SK-N-SH (cell line): ENCODE data around the gene RHBDD3. TPM values are rescaled to one million over a fixed set of nuclear protein-coding genes. Genes with fewer than 3 reads are reported as not detected.

Experiments used
- CTCF ChIA-PET: fragments of 300-600, 350-600 bp; formaldehyde crosslinking; extraction: SDS; loops from one replicate; lab custom pipeline; 2021; lab: Yijun Ruan, JAX
- POLR2A ChIA-PET: fragments of 350-600 bp; sonication (Branson Sonifier 250); formaldehyde crosslinking; extraction: SDS; loops from one replicate; lab custom pipeline; 2020; ENCODE audit warnings: antibody characterized with exemption, inconsistent platforms; lab: Yijun Ruan, JAX
- DNase-seq: peaks from one replicate; pipeline ENCODE4 v3.0.0; 2012
- H2AFZ ChIP-seq: fragments of 200-600 bp; sonication (generic); 2 replicates; pipeline ENCODE4 v1.8.1; 2016; ENCODE audit warnings: antibody characterized with exemption, mild to moderate bottlenecking, low read depth
- H3F3A ChIP-seq: fragments of 200-600 bp; sonication (generic); replicated peaks from 2 replicates; pipeline ENCODE3; 2016; ENCODE audit warnings: antibody characterized with exemption, mild to moderate bottlenecking; ENCODE audit not compliant: insufficient read depth
- H3K27ac ChIP-seq, 2 experiments: fragments of 200-500 bp in 1 of 2; fragments of 200-600 bp in 1 of 2; sonication (Bioruptor generic) in 1 of 2; sonication (generic), shearing (Covaris generic) in 1 of 2; 2 replicates each; pipeline versions ENCODE4 v1.5.1 to v1.6.1; 2014 to 2016; ENCODE audit warnings: low read depth in 2 of 2, inconsistent platforms in 1 of 2, low read length in 1 of 2, mild to moderate bottlenecking in 1 of 2, mixed read lengths in 1 of 2
- H3K27me3 ChIP-seq: fragments of 200-600 bp; sonication (generic), shearing (Covaris generic); 2 replicates; pipeline ENCODE4 v1.6.1; 2016; ENCODE audit warnings: mixed run types; ENCODE audit not compliant: insufficient read depth
- H3K36me3 ChIP-seq, 2 experiments: fragments of 200-500 bp in 1 of 2; fragments of 200-600 bp in 1 of 2; sonication (Bioruptor generic) in 1 of 2; sonication (generic) in 1 of 2; replicated peaks in 1 of 2; 2 replicates each; pipeline versions ENCODE3 to v1.5.1; 2014 to 2016; ENCODE audit warnings: low read length in 1 of 2, mild to moderate bottlenecking in 1 of 2; ENCODE audit not compliant: insufficient read depth in 2 of 2, control insufficient read depth in 1 of 2
- H3K4me1 ChIP-seq, 2 experiments: fragments of 200-500 bp in 1 of 2; fragments of 200-600 bp in 1 of 2; sonication (Bioruptor generic) in 1 of 2; sonication (generic), shearing (Covaris generic) in 1 of 2; 2 replicates each; pipeline versions ENCODE4 v1.5.1 to v1.6.1; 2014 to 2016; ENCODE audit warnings: low read depth in 1 of 2, low read length in 1 of 2, mixed run types in 1 of 2; ENCODE audit not compliant: insufficient read depth in 2 of 2, control insufficient read depth in 1 of 2
- H3K4me2 ChIP-seq: fragments of 200-600 bp; sonication (generic), shearing (Covaris generic); 2 replicates; pipeline ENCODE4 v1.6.1; 2017; ENCODE audit warnings: mixed run types
- H3K4me3 ChIP-seq, 2 experiments: fragments of 200-500 bp in 1 of 2; fragments of 200-600 bp in 1 of 2; sonication (Bioruptor generic) in 1 of 2; sonication (generic), shearing (Covaris generic) in 1 of 2; 2 replicates each; pipeline versions ENCODE4 v1.5.1 to v1.8.1; 2014 to 2016; ENCODE audit warnings: low read depth in 2 of 2, inconsistent platforms in 1 of 2, low read length in 1 of 2, mild to moderate bottlenecking in 1 of 2, mixed read lengths in 1 of 2, moderate library complexity in 1 of 2
- H3K79me2 ChIP-seq: fragments of 200-600 bp; sonication (generic); 2 replicates; pipeline ENCODE4 v1.8.1; 2017; ENCODE audit warnings: mild to moderate bottlenecking; ENCODE audit not compliant: insufficient read depth
- H3K9ac ChIP-seq: fragments of 200-600 bp; sonication (generic); 2 replicates; pipeline ENCODE4 v1.6.1; 2017; ENCODE audit warnings: mixed run types
- H3K9me2 ChIP-seq: fragments of 200-600 bp; sonication (generic); 2 replicates; pipeline ENCODE4 v1.6.1; 2017; ENCODE audit warnings: mixed run types
- H3K9me3 ChIP-seq: fragments of 200-600 bp; sonication (generic); 2 replicates; pipeline ENCODE4 v1.6.1; 2017; ENCODE audit warnings: mixed run types, mild to moderate bottlenecking, moderate library complexity
- H4K20me1 ChIP-seq: fragments of 200-600 bp; sonication (generic); 2 replicates; pipeline ENCODE4 v1.6.1; 2017; ENCODE audit warnings: mild to moderate bottlenecking, mixed run types; ENCODE audit not compliant: insufficient read depth
- CHD2 ChIP-seq: fragments of 150-350 bp; IDR thresholded peaks from 2 replicates; pipeline ENCODE4 v1.6.1; 2018; ENCODE audit warnings: low read length; ENCODE audit not compliant: partially characterized antibody
- ELF1 ChIP-seq: IDR thresholded peaks from 2 replicates; pipeline ENCODE4 v1.4.0; 2012
- EP300 ChIP-seq, 2 experiments: IDR thresholded peaks; 2 replicates each; pipeline versions ENCODE4 v1.4.0 to v1.6.1; 2012; ENCODE audit warnings: borderline replicate concordance in 1 of 2, low read depth in 1 of 2, low read length in 1 of 2
- FOSL2 ChIP-seq: IDR thresholded peaks from 2 replicates; pipeline ENCODE4 v1.4.0; 2012; ENCODE audit warnings: low read depth, mild to moderate bottlenecking, moderate library complexity, borderline replicate concordance
- FOXM1 ChIP-seq: IDR thresholded peaks from 2 replicates; pipeline ENCODE4 v1.4.0; 2012; ENCODE audit warnings: low read depth, mild to moderate bottlenecking
- GABPA ChIP-seq: IDR thresholded peaks from 2 replicates; pipeline ENCODE4 v1.4.0; 2012; ENCODE audit warnings: low read depth, mild to moderate bottlenecking
- JUND ChIP-seq: IDR thresholded peaks from 2 replicates; pipeline ENCODE4 v1.4.0; 2012
- MXI1 ChIP-seq: IDR thresholded peaks from 2 replicates; pipeline ENCODE4 v1.6.1; 2012; ENCODE audit warnings: mild to moderate bottlenecking, low read depth, low read length, improper control_type of control experiment
- NFIC ChIP-seq: IDR thresholded peaks from 2 replicates; pipeline ENCODE4 v1.4.0; 2012; ENCODE audit warnings: borderline replicate concordance
- POLR2AphosphoS5 ChIP-seq: IDR thresholded peaks from 2 replicates; pipeline ENCODE4 v1.6.1; 2012; ENCODE audit warnings: low read depth, low read length
- RCOR1 ChIP-seq: fragments of 150-350 bp; IDR thresholded peaks from 2 replicates; pipeline ENCODE4 v1.6.1; 2017; ENCODE audit warnings: antibody characterized with exemption, low read length
- REST ChIP-seq: IDR thresholded peaks from 2 replicates; pipeline ENCODE4 v1.6.1; 2012; ENCODE audit warnings: mild to moderate bottlenecking, low read depth, low read length, moderate library complexity
- RFX5 ChIP-seq: IDR thresholded peaks from 2 replicates; pipeline ENCODE4 v1.6.1; 2012; ENCODE audit warnings: mild to moderate bottlenecking, improper control_type of control experiment, low read length
- SMC3 ChIP-seq: IDR thresholded peaks from 2 replicates; pipeline ENCODE4 v1.6.1; 2012; ENCODE audit warnings: low read depth, low read length, improper control_type of control experiment
- TAF1 ChIP-seq: IDR thresholded peaks from 2 replicates; pipeline ENCODE4 v1.6.1; 2012; ENCODE audit warnings: low read depth, mild to moderate bottlenecking, low read length, moderate library complexity, borderline replicate concordance
- TCF12 ChIP-seq: IDR thresholded peaks from 2 replicates; pipeline ENCODE4 v1.4.0; 2012
- USF1 ChIP-seq: IDR thresholded peaks from 2 replicates; pipeline ENCODE4 v1.4.0; 2012; ENCODE audit warnings: low read depth, borderline replicate concordance
- USF2 ChIP-seq: fragments of 150-350 bp; IDR thresholded peaks from 2 replicates; pipeline ENCODE4 v1.6.1; 2017; ENCODE audit warnings: antibody characterized with exemption, low read length, low read depth, borderline replicate concordance
- ZBTB33 ChIP-seq: IDR thresholded peaks from 2 replicates; pipeline ENCODE4 v1.4.0; 2012; ENCODE audit warnings: low read depth, borderline replicate concordance
- WGBS: methylation state at CpG from one replicate; pipeline ENCODE4 v1.1.6; 2017; ENCODE audit warnings: low lambda C conversion rate; 5-methylcytosine and 5-hydroxymethylcytosine counted together
- polyA plus RNA-seq, 3 experiments: library from polyadenylated mRNA; depleted of rRNA; stranded (reverse); fragments of >200 nt; gene quantifications; 2 replicates each; pipeline ENCODE4 v1.2.3, GENCODE V29; 2012

Gene RHBDD3
- polyA plus RNA-seq, 1 of the 3 experiments (the other 2 are of a cell fraction): 19.0 TPM

- peaks cover 21% of the 10 kb centered on the region for H3K27me3 ChIP-seq
- TF ChIP-seq FOSL2: no peak
- TF ChIP-seq RFX5: no peak
- no peak for TF ChIP-seq MXI1
- TF ChIP-seq SMC3: no peak
- TF ChIP-seq EP300 (IDR thresholded peaks at IDR 0.05; ENCODE audit: borderline replicate concordance in 1 of 2, low read depth in 1 of 2, low read length in 1 of 2): no peak
- TF ChIP-seq POLR2AphosphoS5: no peak
- no peak for TF ChIP-seq USF2
- no peak for TF ChIP-seq FOXM1
- TF ChIP-seq CHD2: no peak
- no peak for TF ChIP-seq TCF12
- TF ChIP-seq RCOR1: no peak
- TF ChIP-seq ZBTB33: no peak
- no peak for TF ChIP-seq TAF1
- TF ChIP-seq JUND: no peak
- no peak for TF ChIP-seq GABPA
- no peak for TF ChIP-seq USF1
- no peak for TF ChIP-seq REST
- no peak for TF ChIP-seq ELF1
- TF ChIP-seq NFIC: no peak
- peaks cover 6 to 7% of the 10 kb centered on the region in 2 experiments for H3K36me3 ChIP-seq
- H2AFZ ChIP-seq: no peak overlapping the region
- no peaks in the 10 kb centered on the region for H3F3A ChIP-seq
- POLR2A ChIA-PET: interaction anchor here (1.0 kb wide), 1 partner anchor 46 kb away, joined by 3 read pairs; the partner anchor contains the start of gene EWSR1
- H4K20me1 ChIP-seq: peaks cover 15% of the 10 kb centered on the region; the same call in 1 of the 2 replicates
- H3K79me2 ChIP-seq: peaks cover 4% of the 10 kb centered on the region; the same call in 1 of the 2 replicates
- CTCF ChIA-PET: interaction anchor here (1.2 to 4.5 kb wide), 7 partner anchors 9 to 45 kb away, joined by 3 to 35 read pairs (median 5); no protein-coding TSS in a partner anchor
- no peaks in the 10 kb centered on the region for H3K9me2 ChIP-seq
- peaks cover 11 to 12% of the 10 kb centered on the region in 2 experiments; a peak in 3 of 4 replicates for H3K4me1 ChIP-seq
- no peak overlapping the region for H3K27ac ChIP-seq
- H3K4me3 ChIP-seq: peak overlapping the region; percentile 31 to 41; a peak in 3 of 4 replicates
- H3K9me3 ChIP-seq: no peaks in the 10 kb centered on the region
- WGBS: 12% methylated on average over 11 of the region's 69 CpGs
- peak; percentile 63 for DNase-seq
- H3K9ac ChIP-seq: no peak overlapping the region
- peak overlapping the region; percentile 44; the same call in 1 of the 2 replicates for H3K4me2 ChIP-seq
These were observed 46.9 kb upstream of the RHBDD3 start for GRCh38 chr22:29314537-29315285.
